Dendritic cell treated with granulocyte-macrophage colony-stimulating factor and Interleukin-4, amounts not matched to agents 40 ng/mL and 50 ng/mL, for 4 days (primary cell): ENCODE results near the gene ADAMTSL1.

ENCODE experiments used
- H3K27ac Mint-ChIP-seq: one replicate; pipeline ENCODE4 v1.8.0; 2022; ENCODE audit warnings: mild to moderate bottlenecking, mixed read lengths
- H3K27me3 Mint-ChIP-seq: one replicate; pipeline ENCODE4 v1.8.0; 2022; ENCODE audit warnings: mild to moderate bottlenecking, mixed read lengths
- H3K36me3 Mint-ChIP-seq: one replicate; pipeline ENCODE4 v1.8.0; 2022; ENCODE audit warnings: low read depth, mixed read lengths
- H3K4me1 Mint-ChIP-seq: one replicate; pipeline ENCODE4 v1.8.0; 2022; ENCODE audit warnings: low read depth, mixed read lengths
- H3K4me3 Mint-ChIP-seq: one replicate; pipeline ENCODE4 v1.8.0; 2022; ENCODE audit warnings: mild to moderate bottlenecking, moderate library complexity, mixed read lengths
- H3K9me3 Mint-ChIP-seq: one replicate; pipeline ENCODE4 v1.8.0; 2022; ENCODE audit warnings: mixed read lengths
- intact Hi-C: fragments of 100-400 bp; cut with micrococcal nuclease; formaldehyde crosslinking; loops from one replicate; pipeline ENCODE4 v1.15.0; 2022

ADAMTSL1 gene

DNA sequence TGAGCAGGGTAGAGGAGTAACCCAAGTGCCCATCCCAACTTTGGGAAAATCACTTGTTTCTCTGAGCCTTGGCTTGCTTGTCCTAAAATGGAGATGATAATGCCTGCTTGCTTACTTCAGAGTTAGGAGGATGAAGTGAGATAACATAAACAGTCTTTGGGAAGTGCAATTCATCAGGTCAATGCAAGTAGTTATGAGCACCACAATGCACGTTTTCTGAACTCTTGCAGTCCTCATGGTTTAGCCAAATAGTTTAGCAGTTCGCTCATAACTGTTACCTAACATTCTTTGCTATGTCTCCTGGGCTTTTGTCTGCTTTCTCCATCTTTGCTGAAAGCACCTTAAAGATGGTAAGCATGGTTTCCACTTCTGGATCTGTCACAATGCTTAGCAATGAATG, 270.0 kb downstream of the ADAMTSL1 start:
- Mint-ChIP-seq H3K4me1 (no peaks in the 10 kb centered on the region), H3K4me3 (no peak overlapping the region), H3K9me3 (no peaks in the 10 kb centered on the region), H3K36me3 (no peaks in the 10 kb centered on the region), H3K27ac (no peak overlapping the region), H3K27me3 (no peaks in the 10 kb centered on the region)
- intact Hi-C loops, result no loop called here

DNA sequence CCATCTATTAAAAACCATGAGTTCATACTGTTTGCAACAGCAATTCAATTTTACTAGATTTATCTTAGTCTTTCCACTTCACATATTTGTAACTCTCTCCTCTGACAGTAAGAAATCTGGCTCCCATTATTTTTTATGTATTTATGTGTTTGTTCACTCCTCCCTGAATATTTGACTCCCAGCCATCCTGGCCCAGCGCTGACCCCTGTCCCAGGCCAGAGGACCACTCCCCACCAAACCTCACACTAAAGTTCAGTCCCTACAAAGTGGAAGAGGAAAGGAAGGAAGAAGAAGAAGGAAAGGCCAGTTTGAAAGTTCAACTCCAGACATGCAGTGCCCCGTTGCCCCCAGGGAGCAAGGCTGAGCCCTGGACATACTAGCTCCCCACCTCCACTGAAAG, 271.8 kb downstream of the ADAMTSL1 start:
- no peak overlapping the region for H3K4me3 Mint-ChIP-seq
- no peaks in the 10 kb centered on the region for H3K27me3 Mint-ChIP-seq
- intact Hi-C loops, result no loop called here
- H3K4me1 Mint-ChIP-seq, result no peaks in the 10 kb centered on the region
- H3K27ac Mint-ChIP-seq, result no peak overlapping the region
- no peaks in the 10 kb centered on the region for H3K36me3 Mint-ChIP-seq
- no peaks in the 10 kb centered on the region for H3K9me3 Mint-ChIP-seq

DNA sequence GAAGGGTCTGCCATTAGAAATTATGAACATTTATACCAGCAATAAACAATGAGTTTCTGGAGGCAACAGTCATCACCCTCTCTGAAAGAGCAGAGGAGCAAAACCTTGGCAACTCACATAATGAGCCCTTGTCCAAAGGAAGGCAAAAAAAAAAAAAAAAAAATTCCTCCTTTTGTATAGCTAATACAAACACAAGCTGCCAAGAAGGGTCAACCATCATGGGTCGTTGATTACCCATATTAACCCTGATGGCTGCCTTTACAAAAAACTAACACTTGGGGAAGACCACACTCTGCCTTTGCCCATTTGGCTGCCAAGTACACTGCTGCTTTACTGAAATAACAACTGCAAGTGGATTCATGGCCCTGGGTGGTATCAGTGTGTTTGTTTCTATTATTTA, 272.7 kb downstream of the ADAMTSL1 start:
- Mint-ChIP-seq H3K27me3 (no peaks in the 10 kb centered on the region), H3K27ac (no peak overlapping the region), H3K4me1 (no peaks in the 10 kb centered on the region), H3K4me3 (no peak overlapping the region), H3K36me3 (no peaks in the 10 kb centered on the region), H3K9me3 (no peaks in the 10 kb centered on the region)
- intact Hi-C loops, result no loop called here

DNA sequence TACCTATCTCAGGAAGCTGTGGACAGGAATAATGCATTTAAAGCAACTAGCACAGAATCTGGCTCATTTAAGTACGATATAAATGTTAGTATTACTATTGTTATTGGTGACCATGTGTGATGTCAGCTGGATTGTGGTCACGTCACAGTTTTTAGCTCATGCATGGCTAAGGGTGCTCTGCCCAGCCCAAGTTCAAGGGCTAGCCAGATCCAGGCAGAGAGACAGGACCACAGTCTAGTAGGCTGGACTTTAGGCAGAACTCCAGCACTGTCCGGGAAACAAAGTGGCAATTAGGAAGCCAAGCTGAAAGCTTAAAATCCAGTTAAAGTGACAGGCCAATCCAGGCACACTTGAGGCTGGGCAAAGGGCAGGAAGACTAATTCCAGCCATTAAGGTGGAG, 273.6 kb downstream of the ADAMTSL1 start:
- H3K4me1 Mint-ChIP-seq, result no peaks in the 10 kb centered on the region
- intact Hi-C loops, result no loop called here
- no peaks in the 10 kb centered on the region for H3K9me3 Mint-ChIP-seq
- no peak overlapping the region for H3K4me3 Mint-ChIP-seq
- no peaks in the 10 kb centered on the region for H3K27me3 Mint-ChIP-seq
- no peak overlapping the region for H3K27ac Mint-ChIP-seq
- H3K36me3 Mint-ChIP-seq, result no peaks in the 10 kb centered on the region

DNA sequence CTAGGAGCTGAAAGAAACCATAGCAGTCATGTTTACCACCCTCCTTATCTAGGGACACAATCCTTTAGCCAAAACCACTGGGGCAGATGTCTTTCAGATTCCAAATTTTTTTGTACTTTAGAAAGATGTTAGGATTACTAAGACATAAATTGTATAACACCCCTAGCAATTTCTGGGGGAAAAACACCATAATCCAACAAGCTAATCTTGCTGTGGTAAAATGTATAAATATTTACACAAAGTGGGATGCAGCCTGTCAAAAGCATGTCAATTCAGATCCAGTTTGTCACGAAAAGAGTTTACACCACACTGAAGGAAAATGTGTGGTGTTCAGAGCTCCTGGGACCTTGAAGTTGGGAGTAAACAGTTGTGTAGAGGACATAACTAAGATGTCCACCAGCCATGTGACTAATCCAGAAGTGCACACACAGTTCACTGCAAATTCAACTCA, 274.3 kb downstream of the ADAMTSL1 start:
- Mint-ChIP-seq H3K4me3 (no peak overlapping the region), H3K27ac (no peak overlapping the region), H3K9me3 (no peaks in the 10 kb centered on the region), H3K27me3 (no peaks in the 10 kb centered on the region), H3K4me1 (no peaks in the 10 kb centered on the region), H3K36me3 (no peaks in the 10 kb centered on the region)
- intact Hi-C loops, result no loop called here

DNA sequence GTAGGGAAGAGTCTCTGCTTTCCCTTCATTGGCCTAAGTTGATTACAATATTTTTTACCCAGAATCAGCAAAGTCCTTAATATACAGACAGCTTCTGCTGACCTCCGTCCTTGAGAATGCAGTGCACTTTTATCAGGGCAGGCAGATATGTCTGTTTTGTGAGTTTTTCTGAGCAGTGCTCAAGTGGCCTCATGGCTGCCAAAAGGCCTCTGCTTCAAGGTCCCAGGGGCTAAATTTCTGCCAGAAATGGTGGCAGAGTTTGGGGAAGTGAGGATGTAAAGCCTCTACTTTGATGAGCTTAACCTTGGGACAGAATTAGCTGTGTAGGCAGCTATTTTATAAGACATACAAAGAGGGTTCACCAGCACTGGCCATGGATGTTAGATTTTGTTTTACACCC, 275.8 kb downstream of the ADAMTSL1 start:
- H3K27ac Mint-ChIP-seq, result no peak overlapping the region
- no peak overlapping the region for H3K4me3 Mint-ChIP-seq
- no peaks in the 10 kb centered on the region for H3K36me3 Mint-ChIP-seq
- intact Hi-C loops, result no loop called here
- H3K9me3 Mint-ChIP-seq, result no peaks in the 10 kb centered on the region
- no peaks in the 10 kb centered on the region for H3K27me3 Mint-ChIP-seq
- H3K4me1 Mint-ChIP-seq, result no peaks in the 10 kb centered on the region

- intact Hi-C loops, result no loop called here
- no peaks in the 10 kb centered on the region for H3K27me3 Mint-ChIP-seq
- H3K4me3 Mint-ChIP-seq, result no peak overlapping the region
- no peaks in the 10 kb centered on the region for H3K9me3 Mint-ChIP-seq
- no peaks in the 10 kb centered on the region for H3K36me3 Mint-ChIP-seq
- no peak overlapping the region for H3K27ac Mint-ChIP-seq
- no peaks in the 10 kb centered on the region for H3K4me1 Mint-ChIP-seq
These were observed 280.0 kb downstream of the ADAMTSL1 start for GRCh38 chr9:18753904-18754303.

DNA sequence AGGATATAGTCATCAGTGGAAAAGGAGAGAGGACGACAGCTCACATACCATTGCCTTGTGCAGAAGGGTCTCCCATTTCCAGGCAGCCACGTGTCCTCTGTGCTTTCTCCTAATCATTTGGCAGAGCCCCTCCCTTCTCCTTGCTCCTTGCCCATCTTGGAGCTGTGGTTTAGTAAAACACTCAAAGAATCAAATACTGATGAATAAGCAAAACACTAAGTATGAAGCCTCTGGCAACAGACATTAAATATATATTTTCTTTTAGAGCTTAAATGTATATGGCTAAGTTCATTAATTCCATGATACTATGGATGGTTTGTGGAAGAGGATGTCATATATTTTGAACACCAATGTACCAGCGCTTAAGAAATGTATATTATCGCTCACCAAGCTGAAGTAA, 280.6 kb downstream of the ADAMTSL1 start:
- no peak overlapping the region for H3K27ac Mint-ChIP-seq
- intact Hi-C loops, result no loop called here
- no peaks in the 10 kb centered on the region for H3K36me3 Mint-ChIP-seq

DNA sequence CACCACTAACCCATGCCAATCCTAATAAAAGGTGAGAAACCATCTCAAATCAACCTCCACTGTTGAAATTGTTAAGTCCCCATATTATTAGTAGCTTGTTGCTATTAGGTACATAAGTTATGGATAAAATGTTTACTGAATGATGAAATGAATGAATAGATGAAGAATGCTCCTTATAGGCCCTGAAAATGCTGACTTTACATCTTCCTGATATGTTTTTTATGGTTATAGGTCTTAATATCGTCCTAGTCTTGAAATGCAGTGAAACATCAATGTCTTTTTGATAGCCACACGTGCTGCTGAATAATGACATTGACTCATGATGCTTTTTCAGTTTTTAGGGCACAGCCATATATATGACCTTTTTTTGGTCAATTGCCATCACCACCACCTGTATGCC, 281.3 kb downstream of the ADAMTSL1 start:
- Mint-ChIP-seq H3K4me1 (no peaks in the 10 kb centered on the region), H3K27me3 (no peaks in the 10 kb centered on the region)

More for the DNA sequence above, 280.6 kb downstream of the ADAMTSL1 start:
- Mint-ChIP-seq H3K9me3 (no peaks in the 10 kb centered on the region), H3K4me3 (no peak overlapping the region), H3K4me1 (no peaks in the 10 kb centered on the region), H3K27me3 (no peaks in the 10 kb centered on the region)

DNA sequence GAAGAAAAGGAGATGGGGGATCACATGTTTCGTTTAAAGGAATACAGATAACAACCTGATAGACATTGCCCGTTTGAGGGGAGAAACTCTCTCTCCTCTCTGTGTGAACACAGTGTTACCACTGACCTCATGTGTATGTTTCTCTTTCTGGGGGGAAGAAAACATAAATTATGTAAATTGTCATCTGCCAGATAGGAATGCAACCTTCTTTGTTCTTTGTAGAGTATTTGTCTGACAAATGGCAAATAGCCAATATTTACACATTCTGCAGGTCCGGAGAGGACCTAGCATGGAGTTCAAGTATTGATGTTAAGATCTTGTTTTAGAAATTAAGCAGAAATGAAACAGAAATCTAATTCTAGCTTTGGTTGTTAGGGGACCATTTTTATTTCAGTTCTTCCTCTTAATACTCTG, 282.8 kb downstream of the ADAMTSL1 start:
- Mint-ChIP-seq H3K4me3 (no peak overlapping the region), H3K27me3 (no peaks in the 10 kb centered on the region), H3K36me3 (no peaks in the 10 kb centered on the region)

More for the DNA sequence above, 281.3 kb downstream of the ADAMTSL1 start:
- H3K36me3 Mint-ChIP-seq, result no peaks in the 10 kb centered on the region
- no peak overlapping the region for H3K4me3 Mint-ChIP-seq
- intact Hi-C loops, result no loop called here
- no peaks in the 10 kb centered on the region for H3K9me3 Mint-ChIP-seq
- H3K27ac Mint-ChIP-seq, result no peak overlapping the region

DNA sequence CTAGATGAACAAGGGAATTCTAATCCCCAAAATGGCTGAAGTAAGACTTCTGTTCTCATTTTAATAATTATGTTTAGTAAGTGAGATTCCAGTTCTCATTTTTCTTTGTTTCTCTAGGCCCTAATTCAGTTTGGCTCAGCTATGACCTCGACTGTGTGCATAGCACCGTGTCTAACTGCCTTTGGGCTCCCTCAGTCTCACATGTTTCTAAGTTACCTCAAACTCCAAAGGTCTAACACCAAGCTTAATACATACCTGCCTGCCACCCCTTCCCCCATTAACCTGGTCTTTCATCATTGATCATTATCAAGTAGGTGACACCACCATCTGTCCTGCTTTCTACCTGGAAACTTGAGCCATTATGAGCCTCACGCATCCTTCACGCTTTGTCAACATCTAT, 285.9 kb downstream of the ADAMTSL1 start:
- Mint-ChIP-seq H3K9me3 (no peaks in the 10 kb centered on the region), H3K27ac (no peak overlapping the region), H3K4me3 (no peak overlapping the region), H3K4me1 (no peaks in the 10 kb centered on the region), H3K27me3 (no peaks in the 10 kb centered on the region), H3K36me3 (no peaks in the 10 kb centered on the region)
- intact Hi-C loops, result loop anchor here (10.0 kb wide), 1 partner anchor 65 kb away; no protein-coding TSS in a partner anchor

More for the DNA sequence above, 282.8 kb downstream of the ADAMTSL1 start:
- intact Hi-C loops, result no loop called here
- H3K9me3 Mint-ChIP-seq, result no peaks in the 10 kb centered on the region
- H3K27ac Mint-ChIP-seq, result no peak overlapping the region
- H3K4me1 Mint-ChIP-seq, result no peaks in the 10 kb centered on the region

DNA sequence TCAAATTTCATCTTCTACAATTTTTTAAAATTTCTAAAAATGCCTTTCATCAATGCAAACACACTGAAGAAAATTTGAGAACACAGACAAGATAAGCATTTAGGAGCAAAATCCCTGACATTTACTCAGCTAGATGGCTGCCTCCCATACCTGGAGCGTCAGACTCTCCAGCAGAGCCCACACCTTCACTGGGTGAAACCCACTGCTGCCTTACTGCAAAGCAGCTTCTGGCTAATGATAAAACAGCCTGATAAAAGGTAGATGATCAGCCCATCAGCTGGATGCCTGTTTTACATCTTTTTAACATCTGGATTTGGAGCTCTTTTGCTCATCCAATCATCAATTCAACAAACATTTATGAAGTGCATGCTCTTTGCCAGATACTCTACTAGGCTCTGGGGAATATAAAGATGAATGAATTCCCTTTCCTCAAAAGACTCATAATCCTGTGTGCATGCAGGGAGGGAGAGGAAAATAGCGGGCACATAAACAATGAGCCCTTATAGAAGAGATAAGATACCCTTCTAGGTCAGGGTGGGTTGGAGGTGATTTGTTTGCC, 287.9 kb downstream of the ADAMTSL1 start:
- Mint-ChIP-seq H3K4me3 (no peak overlapping the region), H3K27ac (no peak overlapping the region)

GRCh38 chr9:18766989-18767550, 293.1 kb downstream of the ADAMTSL1 start:
- Mint-ChIP-seq H3K27me3 (no peaks in the 10 kb centered on the region), H3K4me1 (no peaks in the 10 kb centered on the region), H3K27ac (no peak overlapping the region), H3K9me3 (no peaks in the 10 kb centered on the region), H3K36me3 (no peaks in the 10 kb centered on the region), H3K4me3 (no peak overlapping the region)
- intact Hi-C loops, result loop anchor here (10.0 kb wide), 1 partner anchor 58 kb away; no protein-coding TSS in a partner anchor

More for the DNA sequence above, 287.9 kb downstream of the ADAMTSL1 start:
- Mint-ChIP-seq H3K27me3 (no peaks in the 10 kb centered on the region), H3K36me3 (no peaks in the 10 kb centered on the region), H3K4me1 (no peaks in the 10 kb centered on the region), H3K9me3 (no peaks in the 10 kb centered on the region)
- intact Hi-C loops, result loop anchor here (10.0 kb wide), 1 partner anchor 63 kb away; no protein-coding TSS in a partner anchor

- H3K4me1 Mint-ChIP-seq, result no peaks in the 10 kb centered on the region
- H3K27ac Mint-ChIP-seq, result no peak overlapping the region
- intact Hi-C loops, result loop anchor here (10.0 kb wide), 1 partner anchor 56 kb away; no protein-coding TSS in a partner anchor
- H3K36me3 Mint-ChIP-seq, result no peaks in the 10 kb centered on the region
- no peak overlapping the region for H3K4me3 Mint-ChIP-seq
- H3K9me3 Mint-ChIP-seq, result no peaks in the 10 kb centered on the region
- no peaks in the 10 kb centered on the region for H3K27me3 Mint-ChIP-seq
These were observed 295.1 kb downstream of the ADAMTSL1 start for GRCh38 chr9:18768951-18769622.
